Right lobe of liver (tissue), 6 donors: Measurements from ENCODE around the gene PEX3. TPM values are rescaled to one million over a fixed set of nuclear protein-coding genes. Genes with fewer than 3 reads are reported as not detected.

Experiments used
- ATAC-seq, 4 donors: fragments of 200-7000 bp; cut with Tn5 transposase; one replicate each; pipeline ENCODE4 v1.9.1; 2020; ENCODE audit warnings: mild to moderate bottlenecking in 4 of 4, moderate library complexity in 4 of 4
- DNase-seq, 3 donors: peaks; one replicate each; pipeline ENCODE4 v3.0.0-alpha.2; 2020
- H3K27ac ChIP-seq, 3 donors: fragments of 200-600 bp; one replicate each; pipeline ENCODE4 v1.8.0; 2022
- H3K27me3 ChIP-seq, 2 donors: fragments of 200-600 bp; one replicate each; pipeline ENCODE4 v1.8.0; 2022
- H3K36me3 ChIP-seq, 4 donors: fragments of 200-600 bp; sonication (generic) in 1 of 4; one replicate each; pipeline versions ENCODE4 v1.5.1 to v1.8.0; 2017 to 2022; ENCODE audit warnings: control low read depth in 1 of 4
- H3K4me1 ChIP-seq, 4 donors: fragments of 200-600 bp; sonication (generic) in 1 of 4; one replicate each; pipeline versions ENCODE4 v1.5.1 to v1.8.0; 2017 to 2022; ENCODE audit warnings: control low read depth in 1 of 4
- H3K4me3 ChIP-seq, 3 donors: fragments of 200-600 bp; one replicate each; pipeline ENCODE4 v1.8.0; 2022
- H3K9me3 ChIP-seq, 4 donors: fragments of 200-600 bp; sonication (generic) in 1 of 4; one replicate each; pipeline versions ENCODE4 v1.5.1 to v1.8.0; 2017 to 2022; ENCODE audit warnings: control low read depth in 1 of 4
- CTCF ChIP-seq, 4 donors: fragments of 200-600 bp in 3 of 4; fragments of 450-650 bp in 1 of 4; IDR thresholded peaks; one replicate each; pipeline versions ENCODE4 v1.5.1 to v1.8.0; 2016 to 2022; ENCODE audit warnings: antibody characterized with exemption in 4 of 4, mild to moderate bottlenecking in 2 of 4
- POLR2A ChIP-seq: fragments of 450-650 bp; IDR thresholded peaks from one replicate; pipeline ENCODE4 v1.6.1; 2017; ENCODE audit warnings: antibody characterized with exemption, mild to moderate bottlenecking
- WGBS: methylation state at CpG from one replicate; pipeline ENCODE4 v1.1.6; 2018; ENCODE audit warnings: low coverage, low lambda C conversion rate; ENCODE audit not compliant: insufficient coverage; ENCODE audit errors: missing lambda C conversion rate; 5-methylcytosine and 5-hydroxymethylcytosine counted together
- intact Hi-C, 2 donors: fragments of 100-400 bp; cut with DNase I; formaldehyde crosslinking; loops; one replicate each; pipeline versions ENCODE4 v1.11.2 to v1.14.1; 2022
- total RNA-seq, 6 experiments: library from RNA; depleted of rRNA in 2 of 6; stranded (reverse); fragments of >200 nt in 2 of 6; fragmentation: NEBNext Ultra II Directional in 3 of 6; extraction: Animal tissue kit (Norgen Biotek cat#: 25700) in 3 of 6; gene quantifications; one replicate each; pipeline versions ENCODE4 v1.1.0 to v1.2.4, GENCODE V29; 2016 to 2023
- donor health status: DM: no; HTN: yes; CAD: no.
- donor health status: DM: no; HTN: no; CAD: no.
- donor health status: DM: no; HTN: no; CAD: no.
- donor health status: DM: no; HTN: yes; CAD: no.
- donor health status: DM: no; HTN: yes; CAD: no.

The PEX3 gene
- total RNA-seq, 6 experiments from 2014 or later = 16.0 to 23.6 (median 18.7) TPM

DNA sequence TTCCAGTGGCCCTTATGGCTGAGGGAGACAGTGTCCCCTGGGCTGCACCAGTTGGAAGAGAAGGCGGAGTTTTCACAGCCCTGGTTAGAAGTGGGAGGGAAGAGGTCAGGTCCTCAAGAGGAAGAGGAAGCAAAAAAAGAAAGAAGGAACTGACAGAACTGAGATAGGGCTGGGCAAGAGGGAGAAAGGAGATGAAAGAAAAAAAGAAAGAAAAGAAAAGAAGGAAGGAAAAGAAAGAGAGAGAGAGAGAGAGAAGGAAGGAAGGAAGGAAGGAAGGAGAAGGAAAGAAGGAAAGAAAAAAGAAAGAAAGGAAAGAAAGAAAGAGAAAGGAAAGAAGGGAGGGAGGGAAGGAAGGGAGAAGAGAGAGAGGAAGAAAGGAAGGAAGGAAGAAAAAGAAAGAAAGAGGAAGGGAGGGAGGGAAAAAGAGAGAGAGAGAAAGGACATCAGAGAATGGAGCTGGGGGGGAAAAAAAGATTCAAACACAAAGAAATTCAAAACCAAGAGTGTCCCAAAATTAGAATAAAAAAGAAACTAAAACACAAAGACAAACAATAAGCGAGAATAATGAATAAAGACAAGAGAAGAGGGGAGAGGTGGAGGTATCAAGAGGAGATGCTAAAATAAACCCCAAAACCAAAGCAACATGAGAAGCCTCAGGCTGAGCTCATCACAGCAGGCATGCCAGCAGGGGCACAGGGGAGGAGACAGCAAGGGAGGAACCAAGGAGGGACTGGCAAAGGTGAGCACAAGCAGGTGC is 66.3 kb downstream of the PEX3 start:
- Histone ChIP-seq H3K4me3 (no peak overlapping the region), H3K4me1 (peaks cover 0 to 3% (median 1%) of the 10 kb centered on the region in 4 donors), H3K27me3 (no peaks in the 10 kb centered on the region), H3K27ac (no peak overlapping the region), H3K36me3 (no peaks in the 10 kb centered on the region), H3K9me3 (no peaks in the 10 kb centered on the region)
- DNase-seq (no peak), ATAC-seq (no peak)
- TF ChIP-seq CTCF (IDR thresholded peaks at IDR 0.05) = no peak
- TF ChIP-seq POLR2A = no peak
- 83% methylated on average over 2 of the region's 2 CpGs for WGBS
- intact Hi-C loops = no loop called here

DNA sequence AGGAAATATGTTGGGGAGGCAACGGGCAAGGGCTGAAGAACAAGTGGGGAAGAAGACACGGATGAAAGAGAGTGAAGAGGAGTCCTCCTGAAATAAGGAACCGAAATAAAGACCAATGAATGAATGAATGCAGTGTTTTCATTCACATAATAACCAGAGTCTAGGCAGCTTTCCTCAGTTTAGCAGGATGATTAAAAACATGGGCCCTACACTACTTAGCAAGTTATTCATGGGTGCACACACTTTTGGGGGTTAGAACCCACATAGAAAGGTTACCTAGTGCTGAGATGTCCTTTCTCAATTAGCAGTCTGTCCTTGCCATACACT is 66.8 kb downstream of the PEX3 start:
- 64% methylated on average over 3 of the region's 3 CpGs for WGBS
- TF ChIP-seq CTCF (IDR thresholded peaks at IDR 0.05) (no peak), POLR2A (no peak)
- no peak overlapping the region for H3K4me3 ChIP-seq
- intact Hi-C loops = no loop called here
- no peaks in the 10 kb centered on the region for H3K9me3 ChIP-seq
- no peaks in the 10 kb centered on the region for H3K4me1 ChIP-seq
- no peaks in the 10 kb centered on the region for H3K36me3 ChIP-seq
- ATAC-seq = no peak
- no peak for DNase-seq
- H3K27ac ChIP-seq = no peak overlapping the region
- H3K27me3 ChIP-seq = no peaks in the 10 kb centered on the region

DNA sequence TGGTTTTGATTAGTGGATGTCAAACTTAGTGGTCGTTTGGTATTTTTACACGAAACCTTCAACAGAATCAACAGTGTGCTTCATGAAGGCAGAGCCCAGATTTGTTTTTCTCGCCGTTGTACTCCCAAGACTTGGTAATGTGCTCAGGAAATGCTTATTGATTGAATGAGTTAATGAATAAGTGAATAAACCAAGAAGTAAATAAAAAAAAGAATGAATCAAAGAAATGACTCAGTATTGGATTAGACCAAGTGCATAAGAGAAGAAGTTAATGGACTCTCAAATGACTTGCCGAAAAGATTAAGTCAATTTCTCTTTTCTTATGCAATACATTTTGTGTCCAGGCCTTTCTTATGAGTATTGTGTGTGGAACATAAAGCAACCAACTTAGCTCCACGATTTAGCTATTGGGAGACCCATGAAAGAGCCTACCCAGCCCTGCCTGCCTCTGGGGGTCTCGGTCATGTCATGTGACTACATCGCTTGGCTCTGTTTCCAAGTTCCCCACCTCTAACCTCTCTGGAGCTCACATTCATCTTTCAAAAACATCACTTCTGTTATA is 71.5 kb downstream of the PEX3 start:
- DNase-seq (no peak), ATAC-seq (no peak)
- Histone ChIP-seq H3K27me3 (no peaks in the 10 kb centered on the region), H3K27ac (no peak overlapping the region), H3K9me3 (no peaks in the 10 kb centered on the region), H3K36me3 (no peaks in the 10 kb centered on the region), H3K4me1 (no peaks in the 10 kb centered on the region), H3K4me3 (no peak overlapping the region)
- WGBS = 60% methylated on average over 5 of the region's 8 CpGs
- intact Hi-C loops = no loop called here
- no peak for TF ChIP-seq POLR2A
- TF ChIP-seq CTCF (IDR thresholded peaks at IDR 0.05) = no peak

GRCh38 chr6:143525356-143525755 is 74.8 kb downstream of the PEX3 start:
- 80% methylated on average over 1 of the region's 1 CpG for WGBS
- Histone ChIP-seq H3K36me3 (no peaks in the 10 kb centered on the region), H3K27me3 (no peaks in the 10 kb centered on the region), H3K9me3 (no peaks in the 10 kb centered on the region), H3K4me3 (no peak overlapping the region), H3K4me1 (no peaks in the 10 kb centered on the region), H3K27ac (no peak overlapping the region)
- no peak for ATAC-seq
- DNase-seq = no peak
- intact Hi-C loops = no loop called here
- TF ChIP-seq POLR2A (no peak), CTCF (IDR thresholded peaks at IDR 0.05) (no peak)
